ENCODE data around the gene KRTAP12-3. TPM values are rescaled to one million over a fixed set of nuclear protein-coding genes. Genes with fewer than 3 reads are reported as not detected.
"Not testable (repeated sequence)": the region's sequence is repeated elsewhere in the genome, so short reads cannot be mapped to it uniquely, and the experiment has no call there.

The KRTAP12-3 gene
- polyA plus RNA-seq, 1 donor from 2014 or later: not detected

DNA sequence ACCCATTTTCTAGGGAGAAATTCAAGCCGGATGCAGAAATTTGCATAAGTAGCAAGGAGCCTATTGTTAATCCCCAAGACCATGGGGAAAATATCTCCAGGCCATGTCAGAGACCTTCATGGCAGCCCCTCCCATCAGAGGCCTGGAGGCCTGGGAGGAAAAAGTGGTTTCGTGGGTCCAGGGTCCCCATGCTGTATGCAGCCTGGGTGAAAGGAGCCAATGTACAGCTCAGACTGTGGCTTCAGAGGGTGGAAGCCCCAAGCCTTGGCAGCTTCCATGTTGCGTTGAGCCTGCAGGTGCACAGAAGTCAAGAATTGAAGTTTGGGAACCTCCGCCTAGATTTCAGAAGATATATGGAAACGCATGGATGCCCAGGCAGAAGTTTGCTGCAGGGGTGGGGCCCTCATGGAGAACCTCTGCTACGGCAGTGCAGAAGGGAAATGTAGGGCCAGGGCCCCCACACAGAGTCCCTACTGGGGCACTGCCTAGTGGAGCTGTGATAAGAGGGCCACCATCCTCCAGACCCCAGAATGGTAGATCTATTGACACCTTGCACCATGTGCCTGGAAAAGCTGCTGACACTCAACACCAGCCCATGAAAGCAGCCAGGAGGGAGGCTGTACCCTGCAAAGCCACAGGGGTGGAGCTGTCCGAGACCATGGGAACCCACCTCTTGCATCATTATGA is 47.4 kb upstream of the KRTAP12-3 start:
- not testable (repeated sequence) for H3K9ac ChIP-seq (ENCODE audit: low read length); H4K20me1 ChIP-seq (ENCODE audit: insufficient read depth); H3K9me2 ChIP-seq (ENCODE audit: insufficient read depth, low read length); H3K27me3 ChIP-seq (ENCODE audit: insufficient read depth, low read depth, low read length); H3F3A ChIP-seq (ENCODE audit: insufficient read depth, low read length, poor library complexity, severe bottlenecking); H3K4me2 ChIP-seq (ENCODE audit: low read length); H3K9me3 ChIP-seq (ENCODE audit: low read length); H3K79me2 ChIP-seq (replicated peaks; ENCODE audit: insufficient read depth, low read length); H3K4me3 ChIP-seq (ENCODE audit: low read length); H3K27ac ChIP-seq (ENCODE audit: low read length); H2AFZ ChIP-seq (ENCODE audit: low read depth, low read length); H3K36me3 ChIP-seq (ENCODE audit: insufficient read depth, low read length)

DNA sequence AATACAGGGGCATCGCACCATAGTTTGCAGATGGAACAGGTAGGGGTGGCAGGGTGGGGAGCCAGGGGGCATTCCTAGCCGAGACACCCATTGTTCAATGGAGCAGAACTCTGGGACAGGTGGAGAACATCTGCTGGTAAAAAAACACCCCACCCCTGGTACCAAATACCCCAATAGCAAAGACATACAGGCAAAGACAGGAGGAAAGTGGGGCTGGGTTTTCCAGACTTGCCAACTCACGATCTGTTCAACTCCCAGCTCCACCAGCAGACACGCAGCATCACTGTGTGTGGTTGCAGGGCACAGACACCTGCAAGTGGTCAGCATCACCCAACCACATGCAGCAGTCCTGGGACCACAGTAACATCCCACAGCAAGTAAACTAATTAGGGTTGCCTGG is 46.2 kb upstream of the KRTAP12-3 start:
- Histone ChIP-seq H3K4me3 (ENCODE audit: low read length) (no peak overlapping the region), H3K4me2 (ENCODE audit: low read length) (no peak overlapping the region), H3K36me3 (ENCODE audit: insufficient read depth, low read length) (no peaks in the 10 kb centered on the region), H3K9ac (ENCODE audit: low read length) (no peak overlapping the region), H2AFZ (ENCODE audit: low read depth, low read length) (no peak overlapping the region), H4K20me1 (ENCODE audit: insufficient read depth) (no peaks in the 10 kb centered on the region), H3F3A (ENCODE audit: insufficient read depth, low read length, poor library complexity, severe bottlenecking) (no peaks in the 10 kb centered on the region), H3K9me3 (ENCODE audit: low read length) (no peaks in the 10 kb centered on the region), H3K27ac (ENCODE audit: low read length) (no peak overlapping the region), H3K79me2 (replicated peaks; ENCODE audit: insufficient read depth, low read length) (no peaks in the 10 kb centered on the region), H3K9me2 (ENCODE audit: insufficient read depth, low read length) (no peaks in the 10 kb centered on the region), H3K27me3 (ENCODE audit: insufficient read depth, low read depth, low read length) (no peaks in the 10 kb centered on the region)
- TF ChIP-seq RAD21 (conservative IDR thresholded peaks at IDR 0.05) (no peak), POLR2AphosphoS5 (IDR thresholded peaks at IDR 0.05) (no peak), MXI1 (conservative IDR thresholded peaks at IDR 0.05; ENCODE audit: poor library complexity, severe bottlenecking) (no peak), SMC3 (conservative IDR thresholded peaks at IDR 0.05; ENCODE audit: poor library complexity) (no peak), TAF1 (IDR thresholded peaks at IDR 0.05; ENCODE audit: low read depth) (no peak), EP300 (conservative IDR thresholded peaks at IDR 0.05; ENCODE audit: poor library complexity, severe bottlenecking) (no peak), EZH2 (IDR thresholded peaks at IDR 0.05; ENCODE audit: borderline replicate concordance, insufficient read depth, low read length, poor library complexity, severe bottlenecking) (no peak)
- TF ChIP-seq, protein P1, sequence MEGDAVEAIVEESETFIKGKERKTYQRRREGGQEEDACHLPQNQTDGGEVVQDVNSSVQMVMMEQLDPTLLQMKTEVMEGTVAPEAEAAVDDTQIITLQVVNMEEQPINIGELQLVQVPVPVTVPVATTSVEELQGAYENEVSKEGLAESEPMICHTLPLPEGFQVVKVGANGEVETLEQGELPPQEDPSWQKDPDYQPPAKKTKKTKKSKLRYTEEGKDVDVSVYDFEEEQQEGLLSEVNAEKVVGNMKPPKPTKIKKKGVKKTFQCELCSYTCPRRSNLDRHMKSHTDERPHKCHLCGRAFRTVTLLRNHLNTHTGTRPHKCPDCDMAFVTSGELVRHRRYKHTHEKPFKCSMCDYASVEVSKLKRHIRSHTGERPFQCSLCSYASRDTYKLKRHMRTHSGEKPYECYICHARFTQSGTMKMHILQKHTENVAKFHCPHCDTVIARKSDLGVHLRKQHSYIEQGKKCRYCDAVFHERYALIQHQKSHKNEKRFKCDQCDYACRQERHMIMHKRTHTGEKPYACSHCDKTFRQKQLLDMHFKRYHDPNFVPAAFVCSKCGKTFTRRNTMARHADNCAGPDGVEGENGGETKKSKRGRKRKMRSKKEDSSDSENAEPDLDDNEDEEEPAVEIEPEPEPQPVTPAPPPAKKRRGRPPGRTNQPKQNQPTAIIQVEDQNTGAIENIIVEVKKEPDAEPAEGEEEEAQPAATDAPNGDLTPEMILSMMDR (IDR thresholded peaks at IDR 0.05; ENCODE audit: poor library complexity, severe bottlenecking): no peak
- TF ChIP-seq, protein P2, sequence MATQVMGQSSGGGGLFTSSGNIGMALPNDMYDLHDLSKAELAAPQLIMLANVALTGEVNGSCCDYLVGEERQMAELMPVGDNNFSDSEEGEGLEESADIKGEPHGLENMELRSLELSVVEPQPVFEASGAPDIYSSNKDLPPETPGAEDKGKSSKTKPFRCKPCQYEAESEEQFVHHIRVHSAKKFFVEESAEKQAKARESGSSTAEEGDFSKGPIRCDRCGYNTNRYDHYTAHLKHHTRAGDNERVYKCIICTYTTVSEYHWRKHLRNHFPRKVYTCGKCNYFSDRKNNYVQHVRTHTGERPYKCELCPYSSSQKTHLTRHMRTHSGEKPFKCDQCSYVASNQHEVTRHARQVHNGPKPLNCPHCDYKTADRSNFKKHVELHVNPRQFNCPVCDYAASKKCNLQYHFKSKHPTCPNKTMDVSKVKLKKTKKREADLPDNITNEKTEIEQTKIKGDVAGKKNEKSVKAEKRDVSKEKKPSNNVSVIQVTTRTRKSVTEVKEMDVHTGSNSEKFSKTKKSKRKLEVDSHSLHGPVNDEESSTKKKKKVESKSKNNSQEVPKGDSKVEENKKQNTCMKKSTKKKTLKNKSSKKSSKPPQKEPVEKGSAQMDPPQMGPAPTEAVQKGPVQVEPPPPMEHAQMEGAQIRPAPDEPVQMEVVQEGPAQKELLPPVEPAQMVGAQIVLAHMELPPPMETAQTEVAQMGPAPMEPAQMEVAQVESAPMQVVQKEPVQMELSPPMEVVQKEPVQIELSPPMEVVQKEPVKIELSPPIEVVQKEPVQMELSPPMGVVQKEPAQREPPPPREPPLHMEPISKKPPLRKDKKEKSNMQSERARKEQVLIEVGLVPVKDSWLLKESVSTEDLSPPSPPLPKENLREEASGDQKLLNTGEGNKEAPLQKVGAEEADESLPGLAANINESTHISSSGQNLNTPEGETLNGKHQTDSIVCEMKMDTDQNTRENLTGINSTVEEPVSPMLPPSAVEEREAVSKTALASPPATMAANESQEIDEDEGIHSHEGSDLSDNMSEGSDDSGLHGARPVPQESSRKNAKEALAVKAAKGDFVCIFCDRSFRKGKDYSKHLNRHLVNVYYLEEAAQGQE (IDR thresholded peaks at IDR 0.05; ENCODE audit: borderline replicate concordance): no peak

All from neural cell (in vitro differentiated cells).